Epidermal melanocyte (primary cell): ENCODE results near the gene FAM177A1.

Experiments
- DNase-seq: peaks from one replicate; pipeline ENCODE4 v3.0.0; 2011; ENCODE audit warnings: low spot score; ENCODE audit not compliant: insufficient read length

Gene FAM177A1

GRCh38 chr14:35122696-35123387, 76.8 kb downstream of the FAM177A1 start:
- no peak for DNase-seq

DNA sequence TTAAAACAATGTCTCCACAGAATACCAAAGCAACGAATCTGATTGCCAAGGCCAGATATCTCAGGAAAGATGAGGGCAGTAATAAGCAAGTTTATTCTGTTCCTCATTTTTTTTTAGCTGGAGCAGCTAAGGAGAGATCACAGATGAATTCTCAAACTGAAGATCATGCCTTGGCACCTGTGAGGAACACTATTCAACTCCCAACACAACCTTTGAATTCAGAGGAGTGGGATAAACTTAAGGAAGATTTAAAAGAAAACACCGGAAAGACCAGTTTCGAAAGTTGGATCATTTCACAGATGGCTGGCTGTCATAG, 77.3 kb downstream of the FAM177A1 start:
- DNase-seq: no peak

GRCh38 chr14:35124127-35124526, 78.1 kb downstream of the FAM177A1 start:
- DNase-seq: no peak
